Kidney tubule cell (primary cell): ENCODE results near the gene PSMG4.
"Not testable (repeated sequence)": the region's sequence is repeated elsewhere in the genome, so short reads cannot be mapped to it uniquely, and the experiment has no call there.

Source experiments
- DNase-seq: peaks from one replicate; pipeline ENCODE4 v3.0.0-alpha.2; 2018; ENCODE audit warnings: low spot score

The PSMG4 gene

DNA sequence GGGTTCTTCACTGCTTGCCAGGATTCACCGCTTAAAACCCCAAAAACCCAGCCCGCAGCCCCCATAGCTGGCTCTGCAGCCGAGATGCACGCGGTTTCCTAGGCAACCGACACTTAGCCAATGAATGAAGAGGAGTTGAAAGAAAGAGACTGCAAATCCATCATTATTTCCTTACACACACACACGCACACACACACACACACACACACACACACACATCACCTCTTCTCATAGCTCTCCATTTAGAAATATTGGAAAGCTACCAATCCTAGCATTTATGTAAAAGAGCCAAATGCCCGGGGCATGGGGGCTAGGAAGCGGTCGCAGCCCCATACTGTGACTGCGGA lies 27.9 kb upstream of the PSMG4 start:
- DNase-seq, result peak; percentile 54

DNA sequence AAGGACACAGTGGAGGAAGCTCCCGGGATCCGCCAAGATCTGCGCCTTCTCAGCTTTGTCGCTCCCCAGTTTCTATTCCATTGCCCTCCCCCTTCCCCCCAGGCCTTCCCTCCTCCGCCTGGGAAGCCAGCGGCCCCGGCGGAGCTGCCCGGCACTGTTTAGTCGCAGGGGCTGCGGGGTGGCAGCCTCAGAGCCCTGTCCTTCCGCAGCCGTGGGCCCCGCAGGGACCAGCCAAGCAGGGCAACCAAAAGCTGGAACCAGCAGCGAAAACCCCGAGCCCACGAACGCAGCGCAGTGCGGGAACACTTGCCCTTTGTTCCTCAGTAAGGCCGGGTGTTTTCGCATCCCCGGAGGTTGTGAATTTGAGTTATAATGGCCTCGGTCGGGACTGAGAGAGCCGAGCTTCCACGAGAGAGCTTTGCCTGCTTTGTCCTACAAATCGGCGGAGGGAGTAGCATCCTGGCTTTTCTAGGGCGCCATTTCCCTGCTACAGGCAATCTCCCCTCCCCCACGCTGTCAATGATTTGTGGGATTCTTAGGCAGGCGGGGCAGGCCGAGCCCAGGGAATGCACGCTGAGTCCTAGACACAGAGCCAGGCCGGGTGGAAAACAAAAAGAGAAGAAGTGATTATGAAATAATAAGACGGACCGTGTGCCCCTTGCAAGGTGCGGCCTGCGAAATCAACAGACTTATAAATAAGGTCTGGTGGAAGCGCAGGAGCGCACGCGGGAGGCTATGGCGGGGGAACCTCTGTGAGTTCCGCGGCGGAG lies 27.3 kb upstream of the PSMG4 start:
- peak; percentile 85 for DNase-seq

DNA sequence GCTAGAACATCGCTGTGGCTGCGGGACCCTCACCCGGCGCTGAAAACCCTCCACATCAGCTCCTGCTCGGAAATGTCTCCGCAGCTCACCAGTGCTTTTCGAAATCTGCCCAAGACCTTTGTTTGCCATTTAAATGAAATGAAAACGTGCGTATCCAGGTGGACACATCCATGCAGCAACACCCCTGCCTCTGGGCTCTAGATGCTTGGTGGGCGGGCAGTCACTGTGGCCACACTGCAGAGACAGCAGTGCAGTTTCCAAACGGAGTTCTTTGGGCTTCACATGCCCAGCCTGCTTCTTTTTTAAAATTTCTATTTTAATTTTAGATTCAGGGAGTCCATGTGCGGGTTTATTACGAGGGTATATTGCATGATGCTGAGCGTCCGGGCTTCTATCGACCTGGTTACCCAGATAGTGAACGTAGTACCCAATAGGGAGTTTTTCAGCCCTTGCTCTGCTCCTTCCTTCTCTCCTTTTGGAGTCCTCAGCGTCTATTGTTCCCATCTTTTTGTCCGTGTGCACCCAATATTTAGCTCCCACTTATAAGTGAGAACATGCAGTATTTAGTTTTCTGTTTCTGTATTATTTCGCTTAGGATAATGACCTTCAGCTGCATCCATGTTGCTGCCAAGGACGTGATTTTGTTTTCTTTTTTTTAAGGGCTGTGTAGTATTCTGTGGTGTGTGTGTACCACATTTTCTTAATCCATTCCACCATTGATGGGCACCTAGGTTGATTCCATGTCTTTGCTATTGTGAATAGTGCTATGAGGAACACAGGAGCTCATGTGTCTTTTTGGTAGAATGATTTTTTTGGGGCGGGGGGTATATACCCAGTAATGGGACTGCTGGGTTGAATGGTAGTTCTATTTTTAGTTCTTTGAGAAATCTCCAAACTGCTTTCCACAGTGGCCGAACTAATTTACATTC lies 26.5 kb upstream of the PSMG4 start:
- DNase-seq, result no peak

DNA sequence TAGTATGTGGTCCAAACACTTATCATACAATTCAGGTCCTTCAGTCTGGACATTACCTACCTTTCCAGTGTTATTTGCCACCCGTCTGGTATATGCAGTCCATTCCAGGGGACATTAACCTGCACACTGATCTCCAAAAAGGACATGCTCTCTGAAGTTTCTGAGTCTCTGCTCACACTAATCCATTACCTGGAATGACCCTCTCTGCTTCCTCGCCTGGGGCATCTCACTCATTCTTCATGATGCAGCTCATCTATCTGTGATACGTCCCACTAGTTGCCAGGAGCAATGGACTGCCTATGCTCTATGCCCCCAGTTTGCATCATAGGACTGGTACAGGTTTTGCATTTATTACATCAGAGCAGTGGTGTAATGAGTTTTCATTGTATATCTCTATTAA lies 25.4 kb upstream of the PSMG4 start:
- no peak for DNase-seq

DNA sequence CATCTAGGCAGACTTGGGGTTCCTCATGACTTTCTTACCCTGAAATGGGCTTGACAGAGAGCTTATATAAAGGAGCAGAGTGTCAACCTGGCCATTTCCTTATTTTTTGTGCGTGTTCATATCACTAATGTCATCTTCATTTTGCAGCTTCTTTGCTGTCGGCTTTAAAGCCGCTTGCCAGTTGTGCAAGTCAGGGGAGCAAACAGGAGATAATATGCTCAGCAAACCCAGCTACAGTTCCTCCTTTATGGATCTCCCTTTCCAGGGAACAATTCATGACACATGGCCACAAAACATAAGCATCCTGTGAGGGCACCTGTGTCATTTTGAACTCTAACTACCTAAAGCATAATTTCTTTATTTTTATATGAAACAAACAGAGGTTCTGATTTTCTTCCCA lies 24.8 kb upstream of the PSMG4 start:
- DNase-seq, result no peak

DNA sequence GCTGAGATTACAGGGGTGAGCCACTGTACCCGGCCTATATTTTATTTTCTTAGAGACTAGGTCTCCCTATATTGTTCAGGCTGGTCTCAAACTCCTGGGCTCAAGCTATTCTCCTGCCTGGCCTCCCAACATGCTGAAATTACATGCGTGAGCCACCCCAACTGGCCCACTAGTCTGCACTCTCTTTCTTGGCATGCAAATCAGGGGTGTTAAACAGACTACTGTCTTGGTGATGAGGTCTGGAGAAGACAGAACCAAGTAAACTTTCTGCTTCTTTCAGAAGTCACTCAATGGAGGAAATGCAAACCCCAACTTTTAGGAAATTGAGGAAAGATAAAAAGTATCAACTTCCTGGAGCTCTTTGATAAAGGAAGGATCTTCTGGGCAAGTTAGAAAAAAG lies 23.3 kb upstream of the PSMG4 start:
- no peak for DNase-seq

DNA sequence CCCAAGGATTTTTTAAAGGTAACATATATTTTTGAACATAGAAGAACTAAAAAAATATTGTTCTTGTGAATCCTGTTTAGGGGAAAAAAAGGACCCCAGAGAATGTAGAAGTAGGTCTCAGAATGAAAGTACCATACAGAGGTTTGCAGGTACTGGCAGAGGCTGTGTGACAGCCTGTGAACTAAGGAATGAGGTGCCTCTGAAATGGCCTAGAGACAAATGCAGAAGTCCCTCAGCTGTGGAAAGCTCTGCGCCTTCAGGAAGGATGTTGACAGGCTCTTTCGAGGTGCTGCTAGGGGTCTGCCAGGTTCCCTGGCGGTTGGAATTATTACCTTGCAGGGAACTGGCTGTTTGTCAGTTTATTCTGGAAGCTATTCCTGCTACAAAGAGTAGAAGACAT lies 22.7 kb upstream of the PSMG4 start:
- no peak for DNase-seq

DNA sequence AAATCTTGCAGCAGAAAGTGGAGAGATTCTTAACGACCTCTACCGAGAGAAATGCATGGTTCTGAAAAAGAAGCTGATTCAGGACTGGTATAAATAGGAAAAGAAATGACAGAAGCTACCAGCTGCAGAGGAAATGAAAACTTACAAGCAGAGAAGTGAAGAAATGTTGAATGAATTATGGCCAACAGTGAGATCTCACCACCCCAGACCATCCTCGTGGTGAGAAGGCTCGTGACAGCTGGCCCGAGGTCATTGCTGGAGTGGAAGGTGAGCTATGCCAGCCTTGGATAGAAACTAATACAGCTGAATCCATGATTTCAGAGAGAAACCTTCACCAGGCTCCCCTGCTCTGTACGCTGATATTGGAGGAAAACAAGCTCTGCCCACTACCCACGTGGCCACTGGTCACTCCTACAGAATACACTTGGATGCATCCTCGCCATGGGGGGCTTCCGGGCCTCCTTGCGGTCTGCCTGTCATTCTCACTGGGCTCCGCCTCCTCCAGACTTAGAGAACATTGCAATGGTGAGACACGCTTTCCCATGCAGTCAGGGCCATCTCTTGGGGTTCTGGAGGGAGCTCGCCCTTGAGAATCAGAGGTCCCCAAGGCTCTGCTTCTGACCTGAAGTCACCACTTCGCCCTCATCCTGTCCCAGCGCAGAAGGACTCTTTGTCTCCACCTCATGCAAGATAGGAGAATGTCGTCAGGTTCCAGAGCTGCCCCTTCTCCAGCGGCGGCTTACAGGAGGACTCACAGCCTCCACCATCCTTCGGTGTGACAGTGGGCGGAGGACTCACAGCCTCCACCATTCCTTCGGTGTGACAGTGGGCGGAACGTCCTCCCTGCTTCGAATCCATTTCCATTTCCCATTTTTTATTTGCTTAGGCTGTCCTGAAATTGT lies 20.7 kb upstream of the PSMG4 start:
- no peak for DNase-seq

DNA sequence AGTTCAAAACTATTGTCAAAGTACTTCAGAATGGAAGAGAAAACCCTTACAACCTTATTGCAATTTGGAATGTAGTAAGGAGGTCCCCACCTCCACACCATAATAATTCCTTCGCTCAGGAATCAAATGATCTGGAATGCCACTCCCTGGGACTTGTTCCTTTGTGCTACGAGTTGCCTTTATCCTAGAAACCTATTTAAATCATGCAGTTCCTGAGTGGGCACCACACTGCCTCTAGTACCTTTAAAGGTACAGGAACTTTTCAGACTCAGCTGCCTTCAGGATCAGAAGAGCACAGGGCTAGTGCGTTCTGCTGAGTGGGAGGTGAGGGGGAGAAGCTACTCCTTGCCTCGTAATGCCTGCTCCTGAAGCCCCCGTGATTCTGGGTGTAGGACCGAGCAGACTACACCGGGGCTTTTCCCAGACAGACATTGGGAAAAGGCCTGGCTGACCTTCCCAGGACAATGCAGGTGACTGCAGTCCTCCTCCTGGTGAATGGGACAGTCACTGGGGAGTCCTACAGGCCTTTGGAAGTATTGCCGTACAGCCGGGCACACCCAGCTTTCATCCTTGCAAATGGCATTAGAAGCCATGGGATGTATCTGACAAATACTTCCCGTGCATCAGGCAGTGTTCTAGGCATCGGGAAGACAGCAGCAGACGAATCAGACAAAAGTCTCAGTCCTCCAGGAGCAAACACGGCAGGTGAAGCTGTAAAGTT lies 19.5 kb upstream of the PSMG4 start:
- no peak for DNase-seq

DNA sequence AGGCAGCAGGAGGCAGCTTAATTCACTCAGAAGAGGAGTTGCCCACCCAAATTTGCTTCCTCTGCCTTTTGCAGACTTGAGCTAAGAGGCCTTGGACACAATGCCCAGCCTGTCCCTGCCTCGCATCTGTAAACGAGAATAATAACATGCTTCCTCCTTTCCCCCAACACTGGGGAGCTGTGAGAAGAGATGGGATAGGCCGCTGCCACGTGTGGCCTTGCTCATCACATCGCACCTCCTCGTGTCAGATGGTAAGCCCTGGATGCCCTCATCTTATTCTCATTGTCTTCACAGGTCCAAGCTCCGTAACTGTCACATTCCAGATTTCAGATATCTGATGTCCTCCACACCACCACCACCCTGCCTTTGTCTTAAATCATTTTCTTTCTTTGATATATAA lies 18.2 kb upstream of the PSMG4 start:
- no peak for DNase-seq

DNA sequence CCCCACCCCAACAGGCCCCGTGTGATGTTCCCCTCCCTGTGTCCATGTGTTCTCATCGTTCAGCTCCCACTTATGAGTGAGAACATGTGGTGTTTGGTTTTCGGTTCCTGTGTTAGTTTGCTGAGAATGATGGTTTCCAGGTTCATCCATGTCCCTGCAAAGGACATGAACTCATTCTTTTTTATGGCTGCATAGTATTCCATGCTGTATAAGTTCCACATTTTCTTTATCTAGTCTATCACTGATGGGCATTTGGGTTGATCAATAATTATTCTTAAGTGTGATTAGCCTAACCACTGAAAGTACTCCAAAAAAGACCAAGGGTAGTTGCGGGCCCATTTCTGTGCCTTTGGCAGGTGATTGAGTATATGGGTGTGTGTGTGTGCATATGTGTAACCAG lies 17.0 kb upstream of the PSMG4 start:
- DNase-seq, result not testable (repeated sequence)

DNA sequence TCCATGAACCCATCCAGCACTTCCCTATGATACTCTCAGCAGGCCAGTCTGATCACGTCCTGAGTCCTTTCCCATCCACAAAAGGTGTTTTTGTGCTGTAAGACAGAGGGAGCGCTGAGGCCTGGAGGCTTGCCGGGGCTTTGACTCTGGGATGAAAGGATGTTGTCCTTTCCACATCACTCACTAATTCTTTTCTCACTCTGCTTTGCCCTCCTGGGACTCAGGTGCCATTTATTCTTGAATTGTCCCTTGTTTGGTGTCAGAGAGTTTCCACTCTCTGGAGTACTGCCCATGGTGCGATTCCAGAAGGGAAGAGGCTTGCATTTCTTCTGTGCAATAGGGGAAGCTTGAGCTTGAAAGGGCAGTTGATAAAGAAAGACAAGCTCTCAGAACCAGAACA lies 16.0 kb upstream of the PSMG4 start:
- DNase-seq, result no peak

DNA sequence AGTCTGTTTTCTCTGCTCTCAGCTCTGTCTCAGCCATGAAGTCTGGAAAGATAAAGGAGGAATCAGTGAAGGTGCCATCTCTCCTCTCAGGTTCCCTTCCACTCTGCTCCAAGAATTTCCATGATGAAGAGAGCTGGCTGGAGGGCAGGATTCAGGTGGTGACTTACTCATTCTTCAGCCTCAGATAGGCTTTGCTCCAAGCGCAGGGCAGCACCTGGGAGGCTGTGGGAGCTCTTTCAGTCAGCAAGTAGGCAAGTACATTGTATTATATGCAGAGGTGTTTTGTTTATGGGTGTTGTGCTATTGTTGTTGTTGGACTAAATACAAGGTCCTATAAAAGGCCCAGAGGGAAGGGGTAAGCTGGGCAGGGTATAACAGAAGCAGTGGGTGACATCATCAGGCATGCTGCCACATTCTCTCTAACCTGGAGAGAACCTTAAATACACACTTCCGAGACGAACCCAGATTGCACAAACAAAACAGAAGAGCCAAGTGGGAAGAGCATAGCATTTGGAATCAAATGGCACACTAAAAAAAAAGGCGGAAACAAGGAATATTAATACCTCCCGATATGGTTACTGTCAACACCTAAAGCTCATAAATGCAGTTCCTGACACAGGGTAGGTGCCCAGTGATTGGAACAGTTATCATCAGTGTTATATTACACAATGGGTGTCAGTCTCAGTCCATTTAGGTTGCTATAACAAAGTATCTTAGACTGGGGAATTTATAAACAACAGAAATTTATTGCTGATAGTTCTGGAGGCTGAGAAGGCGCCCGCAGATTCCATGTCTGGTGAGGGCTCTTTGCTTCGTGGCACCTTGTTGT lies 14.5 kb upstream of the PSMG4 start:
- no peak for DNase-seq

DNA sequence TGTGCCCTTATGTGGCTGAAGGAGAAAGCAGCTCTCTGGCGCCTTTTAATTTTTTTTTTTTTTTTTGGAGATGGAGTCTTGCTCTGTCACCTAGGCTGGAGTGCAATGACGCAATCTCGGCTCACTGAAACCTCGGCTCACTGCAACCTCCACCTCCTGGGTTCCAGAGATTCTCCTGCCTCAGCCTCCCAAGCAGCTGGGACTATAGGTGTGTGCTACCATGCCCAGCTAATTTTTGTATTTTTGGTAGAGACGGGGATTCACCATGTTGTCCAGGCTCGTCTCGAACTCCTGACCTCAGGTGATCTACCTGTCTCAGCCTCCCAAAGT lies 13.9 kb upstream of the PSMG4 start:
- DNase-seq, result not testable (repeated sequence)

DNA sequence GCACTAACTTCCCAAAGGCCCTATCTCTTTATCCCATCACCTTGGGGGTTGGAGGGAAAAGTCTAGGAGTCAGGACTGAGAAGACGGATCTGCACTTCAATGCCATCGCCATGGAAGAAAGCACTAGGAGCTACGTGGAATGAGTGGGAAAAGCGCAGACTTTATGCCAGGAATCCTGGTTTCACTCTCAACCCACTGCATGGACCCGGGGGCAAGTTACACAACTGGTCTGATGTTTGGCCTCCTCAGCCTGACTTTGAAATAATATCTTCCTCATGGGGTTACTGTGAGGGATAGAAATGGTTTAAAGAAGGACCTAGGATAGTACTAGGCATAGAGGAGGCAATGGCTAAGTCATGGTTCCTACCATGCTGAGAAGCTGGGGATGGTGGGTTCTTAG lies 13.5 kb upstream of the PSMG4 start:
- no peak for DNase-seq

DNA sequence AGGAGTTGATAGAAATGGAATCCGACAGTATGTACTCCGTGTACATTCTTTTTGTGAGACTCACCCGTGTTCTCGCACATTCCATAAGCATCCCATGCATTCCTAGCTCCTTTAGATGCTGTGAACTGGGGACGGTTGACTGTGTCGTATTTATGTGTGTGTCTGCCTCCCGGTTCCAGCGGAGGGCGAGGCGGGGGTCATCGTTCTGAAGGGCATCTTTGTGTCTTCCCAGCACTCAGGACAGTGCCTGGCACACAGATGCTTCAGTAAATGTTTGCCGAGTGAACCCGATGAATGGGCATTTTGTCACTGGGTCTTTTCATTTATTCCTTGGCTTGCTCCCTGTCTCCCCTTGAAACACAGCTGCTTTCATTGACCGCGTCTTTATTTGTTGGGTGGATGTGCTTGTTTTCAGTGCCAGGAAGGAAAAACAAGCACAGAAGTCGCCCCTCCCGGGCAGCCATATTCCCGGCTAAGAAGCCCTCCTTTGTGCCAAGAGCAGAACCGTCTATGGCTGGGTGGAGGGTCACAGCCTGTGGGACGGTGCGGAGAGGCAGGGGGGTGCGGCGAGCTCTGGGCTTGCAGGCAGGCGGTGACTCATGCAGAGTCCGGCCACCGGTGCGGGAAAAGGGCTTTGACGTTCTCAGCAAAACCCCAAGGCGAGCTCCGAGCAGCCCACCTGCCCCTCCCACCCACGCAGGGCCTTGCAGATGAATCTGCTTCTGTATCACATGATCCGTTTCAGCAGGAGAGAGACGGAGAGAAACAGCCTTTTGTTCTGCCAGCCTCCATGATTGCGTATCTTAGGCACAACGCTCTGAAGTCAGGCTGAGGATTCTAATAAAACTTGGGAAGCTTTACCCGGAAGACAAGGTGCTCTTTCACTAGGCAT lies 11.2 kb upstream of the PSMG4 start:
- DNase-seq, result peak; percentile 62

DNA sequence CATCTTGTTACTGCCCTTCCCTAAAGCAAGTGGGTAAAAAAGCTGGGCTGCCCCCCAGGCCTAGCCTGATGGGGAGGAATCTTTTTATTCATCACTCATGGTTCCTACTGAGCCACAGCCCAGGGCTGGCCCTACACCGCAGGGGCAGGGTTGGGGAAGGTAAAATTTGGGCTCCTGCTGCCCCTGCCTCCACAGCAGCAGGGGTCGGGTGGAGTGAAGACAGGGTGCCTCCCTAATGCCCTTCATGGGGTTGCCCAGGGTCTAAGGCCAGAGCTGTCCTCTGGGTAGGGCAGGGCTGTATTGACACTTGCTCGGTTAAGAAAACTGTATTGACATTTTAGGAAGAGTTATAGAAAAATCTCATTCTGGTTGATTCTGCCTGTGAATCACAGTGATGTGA lies 8.9 kb upstream of the PSMG4 start:
- DNase-seq, result no peak

DNA sequence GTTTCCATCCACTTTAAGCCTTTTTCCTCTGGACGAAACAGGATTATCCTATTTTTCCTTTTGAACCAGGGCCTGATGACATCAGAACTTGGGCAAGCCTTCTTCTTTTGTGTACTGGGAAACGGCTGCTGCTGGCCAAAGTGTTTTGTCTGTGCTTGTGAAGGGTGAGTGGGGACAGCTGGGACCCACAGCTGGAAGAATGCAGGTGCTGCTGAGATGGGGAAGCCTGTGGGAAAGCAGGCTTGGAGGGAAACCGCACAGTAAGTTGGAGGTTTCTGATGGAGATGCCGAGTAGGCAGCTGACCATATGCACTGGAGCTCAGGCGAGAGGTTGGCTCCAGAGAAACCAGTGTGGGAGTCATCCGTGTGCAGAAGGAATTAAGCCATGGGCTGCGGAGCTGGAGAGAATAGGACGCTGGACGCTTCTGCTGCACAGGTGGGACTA lies 8.5 kb upstream of the PSMG4 start:
- no peak for DNase-seq

DNA sequence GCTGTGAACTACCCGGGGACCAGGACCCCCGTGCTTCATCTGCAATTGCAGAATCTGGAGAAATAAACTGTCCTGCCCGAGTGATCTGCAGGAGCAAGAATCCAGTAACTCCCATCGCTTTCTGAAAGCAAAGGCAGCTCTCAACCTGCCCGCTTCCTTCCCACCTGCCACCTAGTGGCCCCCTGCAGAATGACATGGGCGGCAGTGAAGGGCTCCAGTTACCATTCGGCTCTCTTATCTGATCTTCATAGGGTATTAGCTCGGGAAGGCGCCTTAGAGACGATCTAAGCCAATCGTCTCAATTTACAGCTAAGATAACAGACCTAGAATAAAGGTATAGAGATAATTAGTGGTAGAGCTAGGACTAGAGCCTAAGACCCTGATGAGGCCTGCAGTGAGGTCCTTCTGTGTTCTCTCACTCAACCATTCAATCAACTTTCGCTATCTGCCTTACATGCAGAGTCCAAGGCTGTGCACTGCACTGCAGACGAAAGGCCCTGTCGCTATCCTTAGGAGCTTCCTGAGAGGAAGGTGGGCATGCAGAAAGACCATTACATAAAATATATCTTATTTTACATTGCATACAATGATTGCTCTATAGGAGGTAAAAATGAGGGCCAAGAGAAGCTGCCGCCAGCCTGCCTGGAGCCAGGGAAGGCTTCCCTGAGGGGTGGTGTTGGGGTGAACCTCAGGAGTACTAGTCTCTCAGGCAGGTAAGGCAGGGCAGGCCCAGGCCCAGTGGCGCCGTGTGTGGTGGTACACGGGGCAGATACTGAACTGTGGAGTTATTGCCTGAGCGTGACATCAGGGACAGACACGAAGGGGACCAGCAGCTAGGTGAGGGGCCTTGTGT lies 7.1 kb upstream of the PSMG4 start:
- DNase-seq, result peak; percentile 79
